ENCODE results near the gene B3GNT3. TPM values are rescaled to one million over a fixed set of nuclear protein-coding genes. Genes with fewer than 3 reads are reported as not detected.
A peak's percentile ranks its signal among the peaks of the same experiment; 100 is the strongest.
"Not testable (repeated sequence)": the region's sequence is repeated elsewhere in the genome, so short reads cannot be mapped to it uniquely, and the experiment has no call there.

B3GNT3 gene
- total RNA-seq, 2 experiments from 2014 or later: 0.75 to 0.95 TPM

- Mint-ChIP-seq H3K9me3 (ENCODE audit: low read depth) (no peaks in the 10 kb centered on the region), H3K27me3 (no peaks in the 10 kb centered on the region), H3K4me3 (no peak overlapping the region), H3K36me3 (ENCODE audit: low read depth) (peaks cover 51% of the 10 kb centered on the region), H3K27ac (no peak overlapping the region), H3K4me1 (peaks cover 5% of the 10 kb centered on the region)
- no peak for DNase-seq
- ATAC-seq: no peak
- CTCF ChIA-PET: interaction anchor here (1.0 to 2.8 kb wide), 4 partner anchors 41 to 71 kb away, joined by 4 to 23 read pairs (median 4); no protein-coding TSS in a partner anchor
- POLR2A ChIA-PET: no interaction called here
- intact Hi-C loops (cut with DNase I, micrococcal nuclease): no loop called here
These were observed 27.4 kb upstream of the B3GNT3 start for GRCh38 chr19:17767559-17767958.

GRCh38 chr19:17770613-17771012, 24.3 kb upstream of the B3GNT3 start:
- Mint-ChIP-seq H3K36me3 (ENCODE audit: low read depth) (peaks cover 44% of the 10 kb centered on the region), H3K4me3 (no peak overlapping the region), H3K4me1 (peaks cover under 1% of the 10 kb centered on the region), H3K27me3 (no peaks in the 10 kb centered on the region), H3K9me3 (ENCODE audit: low read depth) (no peaks in the 10 kb centered on the region), H3K27ac (no peak overlapping the region)
- DNase-seq (no peak), ATAC-seq (no peak)
- CTCF ChIA-PET: no interaction called here
- POLR2A ChIA-PET: no interaction called here
- intact Hi-C loops (cut with DNase I, micrococcal nuclease): no loop called here

GRCh38 chr19:17772172-17772571, 22.8 kb upstream of the B3GNT3 start:
- Mint-ChIP-seq H3K27ac (no peak overlapping the region), H3K36me3 (ENCODE audit: low read depth) (peaks cover 37% of the 10 kb centered on the region), H3K4me3 (no peak overlapping the region), H3K9me3 (ENCODE audit: low read depth) (no peaks in the 10 kb centered on the region), H3K27me3 (no peaks in the 10 kb centered on the region), H3K4me1 (peaks cover 5% of the 10 kb centered on the region)
- ATAC-seq (peak; percentile 70), DNase-seq (peak; percentile 41)
- POLR2A ChIA-PET: no interaction called here
- intact Hi-C loops (cut with DNase I, micrococcal nuclease): no loop called here
- CTCF ChIA-PET: interaction anchor here (0.6 kb wide), 1 partner anchor 28 kb away, joined by 3 read pairs; no protein-coding TSS in a partner anchor

GRCh38 chr19:17775245-17775927, 19.6 kb upstream of the B3GNT3 start:
- peaks cover 10% of the 10 kb centered on the region for H3K4me1 Mint-ChIP-seq
- ATAC-seq (no peak), DNase-seq (peak; percentile 58)
- ChIA-PET CTCF (interaction anchor here (1.0 to 1.8 kb wide), 7 partner anchors 13 to 70 kb away, joined by 3 to 7 read pairs (median 4); no protein-coding TSS in a partner anchor), POLR2A (no interaction called here)
- no peaks in the 10 kb centered on the region for H3K27me3 Mint-ChIP-seq
- no peaks in the 10 kb centered on the region for H3K9me3 Mint-ChIP-seq (ENCODE audit: low read depth)
- H3K36me3 Mint-ChIP-seq (ENCODE audit: low read depth): peaks cover 35% of the 10 kb centered on the region
- intact Hi-C loops (cut with DNase I, micrococcal nuclease): loop anchor here in 1 of 2 experiments (2.0 to 5.0 kb wide), 2 partner anchors 58 to 71 kb away; partner anchors contain the start of gene MAP1S
- no peak overlapping the region for H3K4me3 Mint-ChIP-seq
- H3K27ac Mint-ChIP-seq: no peak overlapping the region

GRCh38 chr19:17775991-17776803, 18.7 kb upstream of the B3GNT3 start:
- Mint-ChIP-seq H3K27me3 (no peaks in the 10 kb centered on the region), H3K9me3 (ENCODE audit: low read depth) (no peaks in the 10 kb centered on the region), H3K27ac (peak overlapping the region; percentile 58), H3K4me1 (peaks cover 10% of the 10 kb centered on the region), H3K36me3 (ENCODE audit: low read depth) (peaks cover 33% of the 10 kb centered on the region), H3K4me3 (no peak overlapping the region)
- CTCF ChIA-PET: interaction anchor here (1.1 to 2.0 kb wide), 5 partner anchors 10 to 72 kb away, joined by 3 to 8 read pairs (median 5); no protein-coding TSS in a partner anchor
- ATAC-seq: no peak
- POLR2A ChIA-PET: no interaction called here
- DNase-seq: no peak
- intact Hi-C loops (cut with DNase I, micrococcal nuclease): loop anchor here in 1 of 2 experiments (2.0 to 5.0 kb wide), 2 partner anchors 59 to 71 kb away; partner anchors contain the start of gene MAP1S

- ATAC-seq; H3K4me1 Mint-ChIP-seq; H3K9me3 Mint-ChIP-seq (ENCODE audit: low read depth); H3K27me3 Mint-ChIP-seq; H3K4me3 Mint-ChIP-seq; H3K27ac Mint-ChIP-seq; POLR2A ChIA-PET; DNase-seq: not testable (repeated sequence)
- intact Hi-C loops (cut with DNase I, micrococcal nuclease): loop anchor here in 1 of 2 experiments (5.0 kb wide), 1 partner anchor 61 kb away; the partner anchor contains the start of gene MAP1S
- CTCF ChIA-PET: interaction anchor here (0.7 to 2.0 kb wide), 2 partner anchors 47 to 74 kb away, joined by 3 to 8 read pairs; no protein-coding TSS in a partner anchor
- peaks cover 37% of the 10 kb centered on the region for H3K36me3 Mint-ChIP-seq (ENCODE audit: low read depth)
These were observed 17.1 kb upstream of the B3GNT3 start for GRCh38 chr19:17777840-17778239.

GRCh38 chr19:17778251-17778967, 16.5 kb upstream of the B3GNT3 start:
- ATAC-seq: peak; percentile 68
- intact Hi-C loops (cut with DNase I, micrococcal nuclease): loop anchor here in 1 of 2 experiments (5.0 kb wide), 1 partner anchor 61 kb away; the partner anchor contains the start of gene MAP1S
- peak; percentile 79 for DNase-seq
- H3K27me3 Mint-ChIP-seq: no peaks in the 10 kb centered on the region
- POLR2A ChIA-PET: no interaction called here
- peaks cover 32% of the 10 kb centered on the region for H3K36me3 Mint-ChIP-seq (ENCODE audit: low read depth)
- H3K4me1 Mint-ChIP-seq: peaks cover 10% of the 10 kb centered on the region
- no peak overlapping the region for H3K4me3 Mint-ChIP-seq
- no peak overlapping the region for H3K27ac Mint-ChIP-seq
- CTCF ChIA-PET: interaction anchor here (0.6 to 0.7 kb wide), 3 partner anchors 27 to 134 kb away, joined by 3 to 4 read pairs (median 3); partner anchors contain the start of gene FCHO1
- H3K9me3 Mint-ChIP-seq (ENCODE audit: low read depth): no peaks in the 10 kb centered on the region

GRCh38 chr19:17778968-17779929, 15.7 kb upstream of the B3GNT3 start:
- ChIA-PET CTCF (interaction anchor here (0.6 to 0.7 kb wide), 2 partner anchors 28 to 135 kb away, joined by 3 to 4 read pairs; partner anchors contain the start of gene FCHO1), POLR2A (interaction anchor here (0.7 kb wide), 1 partner anchor 18 kb away, joined by 3 read pairs; no protein-coding TSS in a partner anchor)
- H3K27me3 Mint-ChIP-seq: no peaks in the 10 kb centered on the region
- no peak for ATAC-seq
- peaks cover 32% of the 10 kb centered on the region for H3K36me3 Mint-ChIP-seq (ENCODE audit: low read depth)
- no peaks in the 10 kb centered on the region for H3K9me3 Mint-ChIP-seq (ENCODE audit: low read depth)
- DNase-seq: no peak
- peaks cover 15% of the 10 kb centered on the region for H3K4me1 Mint-ChIP-seq
- H3K4me3 Mint-ChIP-seq: no peak overlapping the region
- intact Hi-C loops (cut with DNase I, micrococcal nuclease): loop anchor here in 1 of 2 experiments (5.0 kb wide), 1 partner anchor 62 kb away; the partner anchor contains the start of gene MAP1S
- H3K27ac Mint-ChIP-seq: peak overlapping the region; percentile 25

GRCh38 chr19:17780781-17781180, 14.2 kb upstream of the B3GNT3 start:
- Mint-ChIP-seq H3K4me1 (peaks cover 16% of the 10 kb centered on the region), H3K27ac (no peak overlapping the region), H3K9me3 (ENCODE audit: low read depth) (no peaks in the 10 kb centered on the region), H3K36me3 (ENCODE audit: low read depth) (peaks cover 32% of the 10 kb centered on the region), H3K27me3 (no peaks in the 10 kb centered on the region), H3K4me3 (no peak overlapping the region)
- ChIA-PET POLR2A (no interaction called here), CTCF (no interaction called here)
- DNase-seq (no peak), ATAC-seq (no peak)
- intact Hi-C loops (cut with DNase I, micrococcal nuclease): loop anchor here in 1 of 2 experiments (5.0 kb wide), 2 partner anchors 77 to 173 kb away; partner anchors contain the start of gene RPL18A

GRCh38 chr19:17783721-17784120, 11.2 kb upstream of the B3GNT3 start:
- H3K9me3 Mint-ChIP-seq (ENCODE audit: low read depth); POLR2A ChIA-PET; H3K27me3 Mint-ChIP-seq; H3K27ac Mint-ChIP-seq; H3K4me3 Mint-ChIP-seq; ATAC-seq; DNase-seq: not testable (repeated sequence)
- H3K36me3 Mint-ChIP-seq (ENCODE audit: low read depth): peaks cover 37% of the 10 kb centered on the region
- intact Hi-C loops (cut with DNase I, micrococcal nuclease): loop anchor here (1.0 to 5.0 kb wide), 5 partner anchors 71 to 176 kb away; partner anchors contain the start of gene RPL18A (in 1 of the 2)
- peaks cover 12% of the 10 kb centered on the region for H3K4me1 Mint-ChIP-seq
- CTCF ChIA-PET: interaction anchor here (0.6 to 1.9 kb wide), 6 partner anchors 13 to 288 kb away, joined by 3 to 9 read pairs (median 4); no protein-coding TSS in a partner anchor
